Activated naive CD4-positive, alpha-beta T cell treated with Interleukin-2 at 50 U/mL for 16 hours (primary cell): ENCODE data around the gene DENND10.
A peak's percentile ranks its signal among the peaks of the same experiment; 100 is the strongest.
"Not testable (repeated sequence)": the region's sequence is repeated elsewhere in the genome, so short reads cannot be mapped to it uniquely, and the experiment has no call there.

Source experiments
- DNase-seq: peaks from one replicate; pipeline ENCODE4 v3.0.0-alpha.2; 2020

Gene DENND10

GRCh38 chr10:119103903-119104653 lies at the start of gene DENND10:
Gene DENND10 (plus strand): TSS chr10:119104113. CDS start chr10:119104143, 30 bp downstream.
- DNase-seq, result peak; percentile 70

GRCh38 chr10:119055472-119055871 lies 48.4 kb upstream of the DENND10 start:
- DNase-seq, result no peak

GRCh38 chr10:119058010-119058409 lies 45.9 kb upstream of the DENND10 start:
- DNase-seq, result no peak

- no peak for DNase-seq
Observed at GRCh38 chr10:119059557-119059956, 44.4 kb upstream of the DENND10 start.

- DNase-seq, result no peak
Observed at GRCh38 chr10:119060107-119060506, 43.8 kb upstream of the DENND10 start.

GRCh38 chr10:119061352-119061751 lies 42.6 kb upstream of the DENND10 start:
- DNase-seq, result no peak

GRCh38 chr10:119061926-119062325 lies 42.0 kb upstream of the DENND10 start:
- no peak for DNase-seq

- no peak for DNase-seq
Observed at GRCh38 chr10:119070395-119071165, 33.3 kb upstream of the DENND10 start.

- no peak for DNase-seq
Observed at GRCh38 chr10:119073584-119073983, 30.3 kb upstream of the DENND10 start.

GRCh38 chr10:119078422-119079179 lies 25.3 kb upstream of the DENND10 start:
- DNase-seq, result no peak

GRCh38 chr10:119079599-119080520 lies 24.1 kb upstream of the DENND10 start:
- DNase-seq, result peak; percentile 72

GRCh38 chr10:119080521-119081259 lies 23.2 kb upstream of the DENND10 start, which contains the start of gene EIF3A:
Gene EIF3A (minus strand): TSS chr10:119080817. CDS start chr10:119080676, 141 bp downstream.
- peak; percentile 92 for DNase-seq

GRCh38 chr10:119084896-119085295 lies 19.0 kb upstream of the DENND10 start:
- no peak for DNase-seq

- DNase-seq, result no peak
Observed at GRCh38 chr10:119087271-119087882, 16.5 kb upstream of the DENND10 start.

GRCh38 chr10:119090026-119090795 lies 13.7 kb upstream of the DENND10 start:
- peak; percentile 67 for DNase-seq

GRCh38 chr10:119090968-119091367 lies 12.9 kb upstream of the DENND10 start:
- peak; percentile 36 for DNase-seq

GRCh38 chr10:119095640-119096039 lies 8.3 kb upstream of the DENND10 start:
- no peak for DNase-seq

- DNase-seq, result not testable (repeated sequence)
Observed at GRCh38 chr10:119096641-119097415, 7.1 kb upstream of the DENND10 start.

- DNase-seq, result no peak
Observed at GRCh38 chr10:119098576-119098975, 5.3 kb upstream of the DENND10 start.
